A673 (cell line): ENCODE measurements around the gene KCTD18.

Source experiments
- EZH2 ChIP-seq: fragments of 200-600 bp; sonication (generic); IDR thresholded peaks from 2 replicates; pipeline ENCODE4 v1.6.1; 2017; ENCODE audit warnings: borderline replicate concordance, low read depth, mild to moderate bottlenecking, mixed read lengths, antibody characterized with exemption, low read length; ENCODE audit not compliant: poor library complexity, severe bottlenecking
- TF ChIP-seq, protein P1 (sequence below): fragments of 300-800, 200-600 bp; sonication (generic); conservative IDR thresholded peaks from 2 replicates; pipeline ENCODE4 v1.5.1; 2017; ENCODE audit warnings: low read depth, mild to moderate bottlenecking, antibody characterized with exemption, low read length, moderate library complexity, mixed read lengths

GRCh38 chr2:200449149-200449548 is 60.7 kb downstream of the KCTD18 start:
- TF ChIP-seq, protein P1, sequence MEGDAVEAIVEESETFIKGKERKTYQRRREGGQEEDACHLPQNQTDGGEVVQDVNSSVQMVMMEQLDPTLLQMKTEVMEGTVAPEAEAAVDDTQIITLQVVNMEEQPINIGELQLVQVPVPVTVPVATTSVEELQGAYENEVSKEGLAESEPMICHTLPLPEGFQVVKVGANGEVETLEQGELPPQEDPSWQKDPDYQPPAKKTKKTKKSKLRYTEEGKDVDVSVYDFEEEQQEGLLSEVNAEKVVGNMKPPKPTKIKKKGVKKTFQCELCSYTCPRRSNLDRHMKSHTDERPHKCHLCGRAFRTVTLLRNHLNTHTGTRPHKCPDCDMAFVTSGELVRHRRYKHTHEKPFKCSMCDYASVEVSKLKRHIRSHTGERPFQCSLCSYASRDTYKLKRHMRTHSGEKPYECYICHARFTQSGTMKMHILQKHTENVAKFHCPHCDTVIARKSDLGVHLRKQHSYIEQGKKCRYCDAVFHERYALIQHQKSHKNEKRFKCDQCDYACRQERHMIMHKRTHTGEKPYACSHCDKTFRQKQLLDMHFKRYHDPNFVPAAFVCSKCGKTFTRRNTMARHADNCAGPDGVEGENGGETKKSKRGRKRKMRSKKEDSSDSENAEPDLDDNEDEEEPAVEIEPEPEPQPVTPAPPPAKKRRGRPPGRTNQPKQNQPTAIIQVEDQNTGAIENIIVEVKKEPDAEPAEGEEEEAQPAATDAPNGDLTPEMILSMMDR = no peak
- no peak for TF ChIP-seq EZH2
